Amygdala (tissue), 56 donors: Measurements from ENCODE around the gene ANG.
"Not testable (repeated sequence)": the region's sequence is repeated elsewhere in the genome, so short reads cannot be mapped to it uniquely, and the experiment has no call there.

Source experiments
- DNase-seq, 56 donors: peaks; one replicate each; lab custom pipeline; 2025; lab: John Stamatoyannopoulos, UW

Gene ANG

GRCh38 chr14:20688167-20688839 lies at the start of gene ANG:
TSS of gene ANG (plus strand) at chr14:20688764. CDS start at chr14:20693565, 4,801 bp downstream.
- DNase-seq = no peak

- no peak for DNase-seq
Observed at GRCh38 chr14:20641591-20641990, 47.0 kb upstream of the ANG start, which contains the start of gene OR6S1. TSS of gene OR6S1 (minus strand) at chr14:20641691. CDS start at chr14:20641691, 0 bp downstream.

DNA sequence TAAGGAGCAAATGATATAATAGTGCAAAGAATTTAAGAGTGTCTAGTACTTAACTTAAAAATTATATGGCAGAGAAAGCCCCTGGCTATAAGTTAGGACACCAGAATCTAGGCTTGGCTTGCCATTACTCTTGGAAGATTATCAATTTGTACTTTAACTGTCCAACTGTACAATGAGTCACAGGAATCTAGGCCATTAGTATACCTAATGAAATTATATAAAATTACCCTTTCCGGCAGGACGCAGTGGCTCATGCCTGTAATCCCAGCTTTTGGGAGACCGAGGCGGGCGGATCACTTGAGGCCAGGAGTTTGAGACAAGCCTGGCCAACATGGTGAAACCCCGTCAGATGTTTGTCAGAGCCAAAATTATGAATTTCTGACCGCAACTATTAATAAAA lies 46.4 kb upstream of the ANG start:
- no peak for DNase-seq

DNA sequence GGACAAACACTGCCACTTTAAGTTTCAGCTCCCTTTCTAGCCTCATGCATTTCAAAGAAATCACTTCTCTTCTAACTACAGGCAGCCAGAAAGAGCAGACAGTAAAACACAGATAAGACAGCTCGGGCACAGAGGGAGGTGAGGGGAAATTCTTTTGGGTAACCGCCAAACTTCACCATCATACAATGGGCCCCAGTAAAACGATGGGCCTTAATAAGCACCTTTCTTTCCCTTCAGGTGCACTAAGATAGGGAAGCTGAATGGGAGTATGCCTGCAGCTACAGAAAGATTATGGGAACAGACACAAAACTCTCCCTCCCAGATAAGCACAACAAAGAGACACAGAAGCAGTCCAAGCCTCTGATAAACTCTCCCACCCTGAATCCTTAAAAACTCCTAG lies 45.8 kb upstream of the ANG start:
- not testable (repeated sequence) for DNase-seq

DNA sequence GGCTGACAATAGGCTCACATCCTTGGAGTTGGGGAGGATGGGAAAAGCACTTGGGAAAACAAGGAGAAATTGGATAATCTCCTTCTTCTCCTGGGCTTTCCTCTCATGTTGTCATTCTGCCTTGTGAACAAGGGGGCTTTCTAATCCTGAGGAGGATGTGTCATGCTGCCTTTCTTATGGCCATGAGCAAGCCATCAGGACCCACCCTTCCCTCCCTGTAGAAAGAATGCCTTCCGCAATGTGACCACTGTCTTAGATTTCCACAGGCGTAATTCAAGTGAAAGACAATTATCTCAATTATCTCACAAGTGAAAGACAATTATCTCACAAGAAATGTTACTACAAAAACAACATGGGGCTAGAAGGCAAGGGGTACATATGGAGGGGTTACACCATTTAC lies 44.0 kb upstream of the ANG start:
- no peak for DNase-seq

DNA sequence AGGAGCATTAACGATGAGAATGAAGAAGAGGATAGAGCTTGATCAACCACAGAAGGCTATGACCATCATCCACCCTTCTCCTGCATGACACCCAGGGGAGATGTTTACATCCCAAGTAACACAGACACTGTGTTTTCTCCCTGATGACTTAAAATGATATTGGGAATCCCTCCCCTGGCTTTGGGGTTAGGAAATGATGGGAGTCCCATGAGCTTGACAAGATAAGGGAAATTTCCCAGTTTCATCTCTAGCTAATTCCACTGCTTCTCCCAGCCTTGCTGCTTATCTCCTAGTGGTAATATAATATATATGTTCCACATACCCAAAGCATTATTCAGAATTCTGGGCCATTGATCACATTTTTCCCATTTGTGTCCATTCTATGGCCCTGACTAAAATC lies 43.1 kb upstream of the ANG start:
- no peak for DNase-seq

- peak in 4 of 56 donors; percentile 5 to 16 (median 10) for DNase-seq
Observed at GRCh38 chr14:20652996-20653975, 35.3 kb upstream of the ANG start.

DNA sequence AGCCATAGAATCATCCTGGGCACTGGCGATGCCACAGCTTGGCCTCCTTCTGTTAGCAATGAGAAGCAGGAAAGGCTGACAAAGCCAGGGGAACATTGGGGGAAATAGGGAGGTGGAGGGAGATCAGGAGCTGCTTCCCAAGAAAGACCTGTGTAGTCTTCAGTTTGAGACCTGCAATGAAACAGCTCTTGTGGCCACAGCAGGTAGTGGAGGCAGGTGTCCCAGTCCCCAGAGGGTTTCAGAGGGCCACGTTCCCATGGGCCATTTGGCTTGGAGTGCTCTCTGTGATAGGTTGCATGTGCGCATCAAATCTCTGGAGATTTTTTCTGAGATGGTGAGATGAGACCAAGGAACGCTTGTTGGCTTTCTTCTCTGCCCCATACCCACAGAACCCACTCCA lies 32.7 kb upstream of the ANG start:
- DNase-seq = no peak

DNA sequence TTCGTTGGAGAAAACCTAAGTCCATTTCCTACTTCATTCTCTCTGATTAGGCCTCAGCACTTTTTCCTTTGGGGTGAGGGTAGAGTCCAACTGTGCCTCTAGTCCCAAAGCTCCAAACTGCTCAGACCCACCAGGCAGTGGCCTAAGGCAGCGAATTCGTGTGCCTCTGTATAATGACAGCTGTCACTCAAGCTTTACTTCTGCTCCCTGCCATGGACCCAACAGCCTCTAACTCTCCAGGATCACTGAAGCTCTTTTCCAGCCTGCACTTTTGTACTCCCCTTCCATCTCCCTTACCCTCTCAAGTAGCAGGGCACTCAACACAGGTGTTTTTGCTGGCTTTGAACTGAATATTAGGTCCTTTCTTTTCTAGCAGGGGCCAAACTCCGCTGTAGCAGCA lies 32.3 kb upstream of the ANG start:
- no peak for DNase-seq

DNA sequence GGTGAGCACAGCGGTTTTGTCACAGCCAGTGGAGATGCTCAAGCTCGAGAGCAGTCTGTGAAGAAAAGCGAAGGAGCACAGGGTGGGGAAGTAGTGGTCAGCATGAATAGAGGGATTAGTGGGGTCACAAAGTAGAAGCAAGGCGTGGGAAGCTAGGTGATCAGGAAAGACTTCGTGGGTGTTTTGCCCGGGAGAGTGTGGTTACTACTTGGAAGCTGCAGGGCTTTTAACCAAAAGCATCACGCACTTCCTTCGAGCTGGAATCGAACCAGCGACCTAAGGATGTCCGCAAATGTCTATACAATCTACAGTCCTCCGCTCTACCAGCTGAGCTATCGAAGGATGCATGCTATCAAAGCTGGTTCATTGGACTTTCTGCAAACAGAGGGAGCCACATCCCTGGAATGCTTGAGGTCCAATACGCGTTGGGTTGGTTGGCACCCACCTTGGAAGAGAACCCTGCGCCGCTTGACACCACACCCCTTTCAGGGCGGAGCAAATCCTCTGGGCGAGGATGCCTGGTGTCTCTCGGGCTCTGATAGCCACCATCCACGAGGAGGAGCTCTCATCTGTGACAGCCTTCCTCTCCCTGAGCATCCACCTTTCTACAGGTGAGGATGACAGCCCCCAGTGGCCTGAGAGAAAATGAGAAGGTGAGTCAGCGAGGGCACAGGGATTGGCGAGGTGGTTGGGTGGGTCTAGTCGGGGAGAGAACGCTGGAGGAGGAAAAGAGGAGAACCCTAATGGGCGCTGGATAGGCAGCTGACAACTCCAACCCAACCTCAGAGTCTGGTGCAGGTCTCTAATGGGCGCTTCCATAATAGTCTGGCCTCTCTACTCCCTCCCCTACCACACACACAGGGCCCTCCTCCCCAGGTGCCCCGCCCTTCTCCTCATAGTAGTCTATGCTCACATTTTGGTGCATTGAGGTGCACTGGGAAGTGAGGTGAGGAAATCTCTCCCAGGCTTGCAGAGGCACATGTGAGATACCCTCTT lies 31.1 kb upstream of the ANG start:
- DNase-seq = no peak

- no peak for DNase-seq
Observed at GRCh38 chr14:20658246-20658645, 30.3 kb upstream of the ANG start.

- DNase-seq = no peak
Observed at GRCh38 chr14:20659336-20659735, 29.2 kb upstream of the ANG start.

- DNase-seq = no peak
Observed at GRCh38 chr14:20659813-20660395, 28.7 kb upstream of the ANG start.

DNA sequence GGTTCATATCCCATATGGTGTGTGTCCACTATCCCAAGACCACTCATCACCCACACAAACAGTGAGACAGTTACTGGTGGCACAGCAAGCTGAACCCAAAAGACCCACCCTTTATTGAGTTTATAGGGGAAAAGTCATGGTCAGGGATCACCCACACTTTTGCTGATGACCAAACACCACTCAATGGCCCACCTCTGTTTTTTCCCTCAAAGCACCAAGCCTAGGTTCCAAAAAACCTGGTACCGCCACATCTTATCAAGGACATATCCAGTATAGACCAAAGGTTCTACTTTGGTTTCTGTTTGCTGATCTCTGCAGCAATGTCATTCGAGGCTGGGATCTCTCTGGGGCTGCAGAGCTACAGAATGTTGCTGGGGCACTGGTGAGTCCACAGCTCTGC lies 27.4 kb upstream of the ANG start:
- no peak for DNase-seq

DNA sequence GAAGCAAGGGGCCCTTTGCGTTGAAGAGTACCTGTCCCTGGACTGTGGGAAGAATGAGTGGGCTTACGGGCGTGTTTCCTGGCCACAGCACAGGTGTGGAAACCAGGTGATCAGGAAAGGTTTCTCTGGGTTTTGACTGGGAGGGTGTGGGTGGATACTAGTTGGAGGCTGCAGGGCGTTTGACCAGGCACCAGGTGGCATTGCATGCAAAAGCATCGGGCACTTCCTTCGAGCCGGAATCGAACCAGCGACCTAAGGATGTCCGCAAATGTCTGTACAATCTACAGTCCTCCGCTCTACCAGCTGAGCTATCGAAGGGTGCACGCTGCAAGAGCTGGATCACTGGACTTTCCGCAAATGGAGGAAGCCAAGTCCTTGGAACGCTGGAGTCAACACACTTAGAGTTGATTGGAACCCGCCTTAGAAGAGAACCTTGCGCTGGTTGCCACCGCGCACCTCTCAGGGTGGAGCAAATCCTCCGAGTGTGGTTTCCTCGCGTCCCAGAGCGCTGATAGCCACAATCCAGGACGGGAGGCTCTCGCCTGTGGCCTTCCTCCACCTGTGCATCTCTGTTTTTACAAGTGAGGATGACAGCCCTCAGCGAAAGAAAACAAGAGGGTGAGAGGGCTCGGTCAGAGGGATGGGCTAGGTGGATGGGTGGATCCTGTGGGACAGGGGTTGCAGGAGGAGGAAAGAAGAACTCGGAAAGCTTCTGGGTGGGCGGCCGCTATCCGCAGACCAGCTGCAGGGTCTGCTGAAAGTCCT lies 25.4 kb upstream of the ANG start:
- DNase-seq = peak in 31 of 56 donors; percentile 1 to 68 (median 27)

GRCh38 chr14:20666400-20666961 lies 22.1 kb upstream of the ANG start:
- DNase-seq = not testable (repeated sequence)

- no peak for DNase-seq
Observed at GRCh38 chr14:20667957-20668356, 20.6 kb upstream of the ANG start.

DNA sequence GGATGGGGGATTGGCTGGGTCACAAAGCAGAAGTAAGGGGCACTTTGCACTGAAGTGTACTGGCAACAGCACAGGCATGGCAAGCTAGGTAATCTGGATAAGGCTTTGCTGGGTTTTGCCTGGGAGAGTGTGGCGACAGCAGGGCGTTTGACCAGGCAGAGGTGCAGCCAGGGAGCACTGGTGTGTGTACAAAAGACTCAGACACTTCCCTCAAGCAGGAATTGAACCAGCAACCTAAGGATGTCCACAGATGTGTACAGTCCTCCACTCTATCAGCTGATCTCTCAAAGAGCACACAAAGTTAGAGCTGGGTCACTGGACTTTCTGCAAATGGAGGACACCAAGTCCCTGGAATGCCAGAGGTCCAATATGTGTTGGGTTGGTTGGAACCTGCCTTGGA lies 19.6 kb upstream of the ANG start:
- no peak for DNase-seq
